Measurements from ENCODE around the gene TMC1. TPM values are rescaled to one million over a fixed set of nuclear protein-coding genes. Genes with fewer than 3 reads are reported as not detected.

Gene TMC1
- total RNA-seq, 2 experiments from 2014 or later, result not detected

DNA sequence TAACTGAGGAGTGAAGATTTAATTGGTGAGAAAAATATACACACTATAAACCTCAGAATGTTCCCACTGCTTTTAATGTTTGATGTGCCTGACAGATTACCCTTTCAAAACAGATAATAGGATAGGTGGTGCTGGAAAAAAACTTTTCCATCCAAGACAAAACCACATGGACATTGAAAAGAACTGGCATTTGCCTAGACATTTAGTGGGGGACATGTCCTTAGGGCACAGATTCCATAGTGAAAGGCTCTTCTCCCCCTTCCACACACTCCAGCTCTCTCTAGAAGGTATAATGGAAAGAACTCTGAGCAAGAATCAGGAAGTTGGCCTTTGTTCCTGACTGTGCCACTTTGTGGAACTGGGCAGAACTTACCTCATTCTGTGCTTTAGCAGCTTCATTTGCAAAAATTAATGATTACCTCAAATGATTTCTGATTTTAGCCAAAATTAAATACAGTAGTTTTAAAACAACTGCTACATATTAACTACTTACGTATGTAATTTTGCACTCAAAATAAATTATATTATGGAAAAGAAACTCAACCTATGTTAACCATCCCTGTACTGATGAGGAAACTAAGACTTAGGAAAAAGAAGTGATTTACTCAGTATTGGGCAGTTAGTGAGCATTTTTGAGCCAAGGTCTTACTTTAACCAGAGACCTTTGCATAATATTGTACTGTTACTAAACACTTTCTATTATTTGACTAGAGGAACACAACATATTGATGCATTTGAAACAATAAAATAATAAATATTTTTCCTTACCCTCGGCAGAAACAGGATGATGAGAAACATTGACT lies 43.3 kb downstream of the TMC1 start:
- POLR2A ChIA-PET, result interaction anchor here (0.5 kb wide), 1 partner anchor 39 kb away, joined by 3 read pairs; no protein-coding TSS in a partner anchor
- Mint-ChIP-seq H3K9me3 (peaks cover 4% of the 10 kb centered on the region), H3K36me3 (no peaks in the 10 kb centered on the region), H3K4me1 (peaks cover 2% of the 10 kb centered on the region), H3K27ac (no peak overlapping the region), H3K27me3 (no peaks in the 10 kb centered on the region), H3K4me3 (no peak overlapping the region)
- ATAC-seq (ENCODE audit: low read depth), result no peak
- no peak for DNase-seq

DNA sequence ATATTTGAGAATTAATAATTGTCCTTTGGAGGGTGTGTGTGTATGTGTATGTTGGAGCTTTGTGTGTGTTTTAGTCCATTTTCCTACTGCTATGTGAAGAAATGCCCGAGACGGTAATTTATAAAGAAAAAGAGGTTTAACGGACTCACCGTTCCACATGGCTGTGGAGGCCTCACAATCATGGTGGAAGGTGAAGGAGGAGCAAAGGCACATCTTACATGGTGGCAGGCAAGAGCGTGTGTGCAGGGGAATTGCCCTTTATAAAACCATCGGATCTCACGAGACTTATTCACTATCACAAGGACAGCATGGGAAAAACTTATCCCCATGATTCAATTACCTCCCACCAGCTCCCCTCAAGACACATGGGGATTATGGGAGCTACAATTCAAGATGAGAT lies 44.1 kb downstream of the TMC1 start:
- H3K27ac Mint-ChIP-seq, result no peak overlapping the region
- no peak overlapping the region for H3K4me3 Mint-ChIP-seq
- no peaks in the 10 kb centered on the region for H3K36me3 Mint-ChIP-seq
- peaks cover 4% of the 10 kb centered on the region for H3K9me3 Mint-ChIP-seq
- ATAC-seq (ENCODE audit: low read depth), result no peak
- peaks cover 2% of the 10 kb centered on the region for H3K4me1 Mint-ChIP-seq
- no peak for DNase-seq
- POLR2A ChIA-PET, result no interaction called here
- H3K27me3 Mint-ChIP-seq, result no peaks in the 10 kb centered on the region

DNA sequence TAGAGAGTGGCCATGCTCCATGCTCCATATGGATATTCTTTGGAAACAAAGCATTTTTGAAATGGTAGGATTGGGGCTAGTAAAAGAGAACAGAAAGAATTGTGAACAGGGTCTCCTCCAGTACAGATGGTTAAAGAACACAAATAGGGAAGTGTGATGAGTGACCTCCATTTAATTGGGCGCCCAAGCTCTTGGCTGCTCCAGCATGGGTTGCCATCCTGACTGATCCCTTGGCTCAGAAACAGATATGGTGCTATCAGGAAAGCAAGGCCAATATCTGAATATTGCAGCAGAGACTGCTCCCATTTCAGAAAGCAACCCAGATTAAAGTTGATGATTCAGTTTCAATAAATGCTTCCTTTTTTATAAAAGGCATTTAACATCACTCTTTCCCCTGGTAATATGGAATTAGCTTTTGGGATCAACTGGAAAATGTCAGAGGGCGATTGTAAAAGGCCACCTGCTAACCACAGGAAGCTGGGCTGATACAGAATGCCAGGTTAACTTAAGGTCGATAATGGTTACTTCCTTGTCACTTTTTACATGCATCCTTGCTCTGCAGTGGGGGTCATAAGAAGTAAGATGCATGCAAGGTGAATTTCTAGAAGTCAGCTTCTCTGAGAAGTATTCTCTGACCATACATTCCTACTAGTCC lies 52.9 kb downstream of the TMC1 start:
- no peak overlapping the region for H3K4me3 Mint-ChIP-seq
- POLR2A ChIA-PET, result no interaction called here
- no peak for ATAC-seq (ENCODE audit: low read depth)

DNA sequence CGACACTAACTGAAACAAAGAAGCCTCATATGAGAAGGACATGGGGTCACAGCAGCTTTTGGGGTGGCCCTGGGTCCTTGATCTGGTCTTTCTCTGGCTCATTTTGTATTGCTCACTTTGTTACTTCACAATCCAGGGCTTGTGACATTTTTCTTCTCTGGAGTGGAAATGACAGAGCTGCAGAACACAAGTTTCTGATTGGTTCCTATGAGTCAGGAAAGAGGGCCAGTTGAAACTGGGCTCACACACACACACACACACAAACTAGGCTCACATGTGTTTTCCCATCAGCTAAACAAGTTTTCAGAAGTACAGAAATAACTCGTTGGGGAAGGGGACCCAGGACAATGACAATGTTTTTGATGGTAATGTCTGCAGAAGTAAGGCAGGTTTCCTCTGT lies 54.3 kb downstream of the TMC1 start:
- no peak for DNase-seq
- Mint-ChIP-seq H3K9me3 (no peaks in the 10 kb centered on the region), H3K4me1 (peaks cover 6% of the 10 kb centered on the region), H3K36me3 (no peaks in the 10 kb centered on the region), H3K27me3 (no peaks in the 10 kb centered on the region), H3K4me3 (no peak overlapping the region), H3K27ac (no peak overlapping the region)
- POLR2A ChIA-PET, result no interaction called here
- no peak for ATAC-seq (ENCODE audit: low read depth)

More for the DNA sequence above, 52.9 kb downstream of the TMC1 start:
- Mint-ChIP-seq H3K4me1 (peaks cover 6% of the 10 kb centered on the region), H3K27me3 (no peaks in the 10 kb centered on the region), H3K36me3 (no peaks in the 10 kb centered on the region), H3K9me3 (no peaks in the 10 kb centered on the region), H3K27ac (no peak overlapping the region)
- DNase-seq, result no peak

DNA sequence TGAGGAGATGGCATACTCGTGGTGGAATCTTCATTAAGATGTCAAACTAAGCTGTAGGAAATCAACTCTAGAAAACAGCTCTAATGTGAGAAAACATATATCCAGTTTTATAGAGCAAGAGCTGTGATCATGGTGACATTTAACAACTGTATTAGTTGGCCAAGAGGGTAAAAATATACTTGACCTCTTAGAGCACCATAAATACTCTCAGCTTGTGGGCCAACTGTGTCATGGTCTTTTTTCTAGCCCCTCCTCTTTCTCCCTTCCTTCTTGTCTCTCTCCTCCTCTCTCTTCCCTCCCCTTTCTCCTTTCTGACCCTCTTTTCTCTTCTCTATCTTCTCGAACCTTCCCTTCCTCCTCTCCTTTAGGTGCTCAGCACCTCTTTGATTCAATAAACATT lies 54.7 kb downstream of the TMC1 start:
- H3K4me1 Mint-ChIP-seq, result peaks cover 6% of the 10 kb centered on the region
- no peaks in the 10 kb centered on the region for H3K27me3 Mint-ChIP-seq
- no peaks in the 10 kb centered on the region for H3K36me3 Mint-ChIP-seq
- ATAC-seq (ENCODE audit: low read depth) (no peak), DNase-seq (no peak)
- no peak overlapping the region for H3K27ac Mint-ChIP-seq
- POLR2A ChIA-PET, result no interaction called here
- H3K9me3 Mint-ChIP-seq, result no peaks in the 10 kb centered on the region
- no peak overlapping the region for H3K4me3 Mint-ChIP-seq

DNA sequence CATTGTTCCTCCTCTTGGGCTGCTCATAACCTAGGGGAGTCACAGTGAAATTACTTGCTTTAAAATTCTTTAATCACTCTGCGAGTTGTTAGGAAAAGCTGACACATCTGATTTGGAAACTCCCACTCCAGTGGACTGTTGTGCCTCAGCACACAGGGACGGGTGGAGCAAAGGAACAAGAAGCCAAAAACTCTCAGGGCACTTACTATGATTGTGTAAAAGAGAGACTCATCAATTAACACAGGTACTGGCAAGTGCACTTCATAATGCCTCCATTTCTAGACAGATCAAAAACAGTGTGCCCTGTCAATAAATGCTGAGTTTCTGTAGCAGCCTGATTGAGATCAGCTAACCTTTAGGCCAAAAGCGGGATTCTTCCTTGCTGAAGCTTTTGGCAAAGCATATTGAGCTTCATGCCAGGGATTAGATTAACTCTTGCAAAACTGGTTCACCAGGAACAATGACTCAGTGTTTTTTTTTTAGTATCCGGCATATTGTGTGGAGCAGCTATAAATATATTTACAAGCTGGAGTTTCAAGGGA lies 55.9 kb downstream of the TMC1 start:
- ATAC-seq (ENCODE audit: low read depth), result no peak
- peaks cover 3% of the 10 kb centered on the region for H3K27me3 Mint-ChIP-seq
- no peak for DNase-seq
- no peak overlapping the region for H3K4me3 Mint-ChIP-seq
- H3K27ac Mint-ChIP-seq, result no peak overlapping the region
- POLR2A ChIA-PET, result interaction anchor here (0.5 kb wide), 1 partner anchor 838 kb away, joined by 3 read pairs; no protein-coding TSS in a partner anchor
- no peaks in the 10 kb centered on the region for H3K9me3 Mint-ChIP-seq
- H3K36me3 Mint-ChIP-seq, result no peaks in the 10 kb centered on the region
- peaks cover 6% of the 10 kb centered on the region for H3K4me1 Mint-ChIP-seq

DNA sequence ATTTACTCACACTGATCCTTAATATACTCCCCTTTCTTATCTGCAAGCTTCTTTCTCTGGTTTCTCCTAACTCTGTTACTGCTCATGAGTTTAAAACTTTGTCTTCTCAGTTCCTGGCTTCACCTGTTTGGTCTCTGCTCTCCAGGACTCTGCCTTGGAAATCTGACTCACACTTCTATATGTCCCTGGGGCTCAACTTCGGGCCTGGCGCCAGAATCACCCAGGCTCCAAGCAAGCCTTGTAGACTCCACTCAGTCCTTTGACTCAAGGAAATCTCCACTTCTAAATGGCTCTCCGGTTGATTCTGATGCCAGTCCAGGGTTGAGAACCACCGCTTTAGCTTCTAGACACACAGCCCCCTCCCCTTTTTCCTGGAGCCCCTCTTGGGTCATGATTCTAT lies 57.8 kb downstream of the TMC1 start:
- H3K36me3 Mint-ChIP-seq, result no peaks in the 10 kb centered on the region
- no peaks in the 10 kb centered on the region for H3K9me3 Mint-ChIP-seq
- peaks cover 3% of the 10 kb centered on the region for H3K27me3 Mint-ChIP-seq
- H3K27ac Mint-ChIP-seq, result no peak overlapping the region
- H3K4me1 Mint-ChIP-seq, result peaks cover 6% of the 10 kb centered on the region
- H3K4me3 Mint-ChIP-seq, result no peak overlapping the region
- POLR2A ChIA-PET, result no interaction called here
- ATAC-seq (ENCODE audit: low read depth), result no peak
- no peak for DNase-seq

DNA sequence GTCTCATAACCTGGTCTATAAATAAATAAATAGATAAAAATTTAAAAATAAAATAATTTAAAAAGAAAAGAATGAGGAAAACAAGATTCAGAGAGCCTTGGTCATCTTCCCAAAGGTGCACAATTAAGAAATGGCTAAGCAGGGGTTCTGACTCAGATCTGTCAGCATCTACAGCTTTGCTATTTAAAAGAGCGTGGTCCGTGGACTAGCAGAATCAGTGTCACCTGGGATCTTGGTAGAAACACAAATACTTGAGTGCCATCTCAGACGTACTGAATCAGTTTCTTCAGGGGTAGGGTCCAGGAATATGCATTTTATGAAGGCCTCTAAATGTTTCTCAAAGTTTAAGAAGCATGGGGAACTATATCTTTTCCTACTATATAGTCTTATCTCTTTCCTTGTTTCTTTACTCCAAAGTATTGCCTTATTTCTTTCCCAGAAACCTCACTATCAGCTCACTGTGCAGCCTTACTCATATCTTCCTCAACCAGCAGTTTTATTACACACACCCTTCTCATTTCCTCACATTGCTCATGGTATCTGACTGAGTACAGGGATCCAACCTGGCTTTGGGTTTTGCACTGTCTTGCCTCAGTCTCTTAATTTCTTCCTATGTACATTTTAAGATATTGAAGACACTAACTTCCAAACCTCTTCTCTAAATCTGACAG lies 58.6 kb downstream of the TMC1 start:
- POLR2A ChIA-PET, result no interaction called here

DNA sequence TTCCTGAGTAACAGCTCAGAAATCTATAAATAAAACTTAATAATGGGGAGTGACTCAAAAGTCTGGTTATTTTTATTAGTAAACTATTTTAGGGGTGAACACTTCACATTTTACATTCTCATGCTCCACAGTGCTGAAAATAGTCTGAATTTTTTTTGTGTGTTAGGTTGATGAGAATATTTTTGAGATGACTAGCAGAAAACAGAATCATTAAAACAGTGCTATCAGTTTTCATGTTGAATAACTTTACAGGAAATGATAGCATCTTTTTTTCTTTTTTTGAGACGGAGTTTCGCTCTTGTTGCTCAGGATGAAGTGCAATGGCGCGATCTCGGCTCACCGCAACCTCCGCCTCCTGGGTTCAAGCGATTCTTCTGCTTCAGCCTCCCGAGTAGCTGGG lies 60.3 kb downstream of the TMC1 start:
- Mint-ChIP-seq H3K4me3 (no peak overlapping the region), H3K27ac (no peak overlapping the region), H3K27me3 (peaks cover 3% of the 10 kb centered on the region), H3K4me1 (peaks cover 12% of the 10 kb centered on the region), H3K36me3 (peaks cover 1% of the 10 kb centered on the region), H3K9me3 (peaks cover 4% of the 10 kb centered on the region)
- POLR2A ChIA-PET, result no interaction called here
- DNase-seq, result no peak
- no peak for ATAC-seq (ENCODE audit: low read depth)

More for the DNA sequence above, 58.6 kb downstream of the TMC1 start:
- Mint-ChIP-seq H3K4me3 (no peak overlapping the region), H3K27ac (no peak overlapping the region), H3K27me3 (peaks cover 3% of the 10 kb centered on the region), H3K9me3 (no peaks in the 10 kb centered on the region), H3K36me3 (no peaks in the 10 kb centered on the region), H3K4me1 (peaks cover 1% of the 10 kb centered on the region)
- no peak for ATAC-seq (ENCODE audit: low read depth)
- DNase-seq, result no peak

DNA sequence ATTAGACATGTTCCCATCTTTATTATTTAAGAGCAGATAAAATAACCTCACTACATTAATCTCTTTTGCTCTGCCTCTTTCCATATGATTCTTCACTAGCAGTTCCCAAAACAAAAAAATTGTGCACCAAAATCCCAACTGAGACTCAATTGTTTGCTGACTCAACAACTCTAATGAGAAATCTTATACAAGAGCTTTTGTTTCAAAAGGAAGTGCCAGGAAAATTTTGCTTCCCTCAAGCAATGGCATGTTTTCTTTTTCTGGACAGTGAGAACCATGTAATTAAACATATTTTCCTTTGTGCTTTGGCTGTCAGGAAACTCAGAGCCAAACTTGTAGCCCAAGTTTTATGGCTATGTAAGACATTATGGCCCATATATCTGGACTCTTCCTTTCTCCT lies 62.0 kb downstream of the TMC1 start:
- POLR2A ChIA-PET, result interaction anchor here (0.6 kb wide), 1 partner anchor 13 kb away, joined by 4 read pairs; no protein-coding TSS in a partner anchor

DNA sequence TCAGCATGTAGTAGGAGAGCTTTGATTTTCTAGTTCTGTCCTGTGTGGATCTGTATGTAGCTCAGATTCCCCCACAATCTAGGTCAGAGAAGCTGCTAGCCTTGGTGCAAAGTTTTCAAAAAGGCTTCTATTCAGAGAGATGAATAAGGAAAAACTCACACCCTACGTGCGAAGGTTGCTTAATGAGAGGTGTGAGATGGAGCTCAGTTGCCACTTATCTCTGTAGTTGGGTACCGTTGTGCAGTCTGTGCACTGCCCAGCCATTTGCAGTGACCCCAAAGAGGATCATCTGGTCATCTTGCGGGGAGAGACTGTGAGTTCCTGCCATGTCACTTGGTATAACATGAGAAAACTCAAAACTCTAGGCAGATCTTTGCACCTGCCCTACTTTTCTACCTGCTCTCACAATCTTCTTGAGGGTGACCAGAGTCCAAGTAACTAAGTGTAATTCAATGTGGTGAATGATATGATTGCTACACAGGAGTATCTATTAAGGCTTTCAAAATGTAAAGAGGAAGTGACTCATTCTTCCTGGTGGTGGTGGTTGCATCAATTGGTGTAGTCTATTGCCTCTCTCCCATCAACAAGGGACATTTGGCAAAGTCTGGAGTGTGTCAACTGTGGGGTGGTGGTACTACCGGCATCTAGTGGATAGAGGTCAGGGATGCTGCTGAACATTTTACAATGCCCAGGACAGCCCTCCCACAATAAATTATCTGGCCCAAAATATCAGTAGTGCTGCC lies 65.2 kb downstream of the TMC1 start:
- Mint-ChIP-seq H3K4me1 (peaks cover 26% of the 10 kb centered on the region), H3K36me3 (peaks cover 1% of the 10 kb centered on the region), H3K27ac (peak overlapping the region; percentile 20), H3K27me3 (peaks cover under 1% of the 10 kb centered on the region), H3K4me3 (no peak overlapping the region), H3K9me3 (peaks cover 4% of the 10 kb centered on the region)
- DNase-seq (peak; percentile 28), ATAC-seq (ENCODE audit: low read depth) (peak; percentile 86)
- POLR2A ChIA-PET, result interaction anchor here (1.2 kb wide), 1 partner anchor 221 kb away, joined by 3 read pairs; no protein-coding TSS in a partner anchor

More for the DNA sequence above, 62.0 kb downstream of the TMC1 start:
- Mint-ChIP-seq H3K27me3 (peaks cover 3% of the 10 kb centered on the region), H3K4me1 (peaks cover 15% of the 10 kb centered on the region), H3K9me3 (peaks cover 4% of the 10 kb centered on the region), H3K36me3 (peaks cover 1% of the 10 kb centered on the region), H3K4me3 (no peak overlapping the region), H3K27ac (no peak overlapping the region)
- no peak for ATAC-seq (ENCODE audit: low read depth)
- no peak for DNase-seq

DNA sequence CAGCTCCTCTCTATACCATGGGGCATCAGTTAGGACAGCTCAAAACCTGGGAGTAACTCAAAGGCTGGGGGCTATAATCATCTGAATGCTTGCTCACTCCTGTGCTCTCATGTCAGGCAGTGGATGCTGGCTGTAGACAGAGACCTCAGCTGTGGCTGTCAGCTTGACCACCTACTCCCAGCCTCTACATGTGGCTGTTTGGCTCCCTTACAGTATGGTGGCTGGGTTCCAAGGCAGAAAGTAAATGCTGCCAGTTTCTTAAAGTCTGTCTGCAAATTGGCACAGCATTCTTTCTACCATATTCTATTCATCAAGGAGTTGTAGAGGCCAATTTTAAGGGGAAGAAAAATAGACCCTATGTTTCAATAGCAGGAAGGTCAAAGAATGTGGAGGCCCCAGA lies 66.9 kb downstream of the TMC1 start:
- H3K4me1 Mint-ChIP-seq, result peaks cover 31% of the 10 kb centered on the region

More for the DNA sequence above, 66.9 kb downstream of the TMC1 start:
- POLR2A ChIA-PET, result no interaction called here
- Mint-ChIP-seq H3K4me3 (no peak overlapping the region), H3K27ac (no peak overlapping the region), H3K9me3 (peaks cover 4% of the 10 kb centered on the region), H3K27me3 (no peaks in the 10 kb centered on the region), H3K36me3 (peaks cover 1% of the 10 kb centered on the region)
- no peak for DNase-seq
- no peak for ATAC-seq (ENCODE audit: low read depth)
